Karpas-422 (cell line): ENCODE data around the gene ISY1. TPM values are rescaled to one million over a fixed set of nuclear protein-coding genes. Genes with fewer than 3 reads are reported as not detected.
A peak's percentile ranks its signal among the peaks of the same experiment; 100 is the strongest.
"Not testable (repeated sequence)": the region's sequence is repeated elsewhere in the genome, so short reads cannot be mapped to it uniquely, and the experiment has no call there.

Source experiments
- DNase-seq: peaks from one replicate; pipeline ENCODE4 v3.0.0-alpha.2; 2015
- H2AFZ ChIP-seq: fragments of 200-600 bp; sonication (generic); 2 replicates; pipeline ENCODE4 v1.6.1; 2014; ENCODE audit warnings: antibody characterized with exemption, low read length, mixed read lengths
- H3K27ac ChIP-seq: fragments of 200-600 bp; sonication (generic); 2 replicates; pipeline ENCODE4 v1.5.1; 2014; ENCODE audit warnings: mild to moderate bottlenecking, low read length, moderate library complexity
- H3K27me3 ChIP-seq: fragments of 200-600 bp; sonication (generic); 2 replicates; pipeline ENCODE4 v1.6.1; 2014; ENCODE audit warnings: low read length, mixed read lengths
- H3K36me3 ChIP-seq: fragments of 200-600 bp; sonication (generic); 2 replicates; pipeline ENCODE4 v1.6.1; 2014; ENCODE audit warnings: low read length, mixed read lengths; ENCODE audit not compliant: insufficient read depth
- H3K4me1 ChIP-seq: fragments of 200-600 bp; sonication (generic); 2 replicates; pipeline ENCODE4 v1.6.1; 2014; ENCODE audit warnings: mild to moderate bottlenecking, low read length, mixed read lengths
- H3K4me2 ChIP-seq: fragments of 200-600 bp; sonication (generic); 2 replicates; pipeline ENCODE4 v1.6.1; 2014; ENCODE audit warnings: low read length, low read depth, mild to moderate bottlenecking; ENCODE audit not compliant: poor library complexity, severe bottlenecking
- H3K4me3 ChIP-seq: fragments of 200-600 bp; sonication (generic); 2 replicates; pipeline ENCODE4 v1.5.1; 2014; ENCODE audit warnings: mild to moderate bottlenecking, antibody characterized with exemption, low read length, mixed read lengths
- H3K79me2 ChIP-seq: fragments of 200-600 bp; sonication (generic); 2 replicates; pipeline ENCODE4 v1.6.1; 2014; ENCODE audit warnings: mild to moderate bottlenecking, low read length, mixed read lengths
- H3K9ac ChIP-seq: fragments of 200-600 bp; sonication (generic); 2 replicates; pipeline ENCODE4 v1.6.0; 2014; ENCODE audit warnings: low read length
- H3K9me2 ChIP-seq: fragments of 200-600 bp; sonication (generic), shearing (Covaris generic); replicated peaks from 2 replicates; pipeline ENCODE4 v1.6.0; 2014; ENCODE audit warnings: mild to moderate bottlenecking, low read length, moderate library complexity; ENCODE audit not compliant: insufficient read depth
- H3K9me3 ChIP-seq: fragments of 300-700, 200-600 bp; sonication (generic); 2 replicates; pipeline ENCODE4 v1.6.1; 2014; ENCODE audit warnings: low read length, mixed read lengths
- H4K20me1 ChIP-seq: fragments of 200-600 bp; sonication (generic); 2 replicates; pipeline ENCODE4 v1.6.1; 2014; ENCODE audit warnings: mild to moderate bottlenecking, antibody characterized with exemption, low read length, low read depth; ENCODE audit not compliant: insufficient read depth
- total RNA-seq: library from RNA; depleted of rRNA; stranded (reverse); fragments of >200 nt; shearing (Covaris generic); gene quantifications from 2 replicates; pipeline ENCODE4 v1.2.3, GENCODE V29; 2014; ENCODE audit warnings: low replicate concordance

The ISY1 gene
- total RNA-seq, 1 experiment from 2014 or later, result 29.9 TPM

GRCh38 chr3:129189793-129190192 is 28.9 kb upstream of the ISY1 start:
- H3K9me3 ChIP-seq, result not testable (repeated sequence)

GRCh38 chr3:129187857-129188256 is 27.0 kb upstream of the ISY1 start:
- peaks cover 32% of the 10 kb centered on the region for H3K79me2 ChIP-seq
- no peaks in the 10 kb centered on the region for H3K36me3 ChIP-seq
- no peaks in the 10 kb centered on the region for H3K9me2 ChIP-seq
- H3K27me3 ChIP-seq, result no peaks in the 10 kb centered on the region
- H2AFZ ChIP-seq, result no peak overlapping the region
- H3K9me3 ChIP-seq, result no peaks in the 10 kb centered on the region
- no peak overlapping the region for H3K27ac ChIP-seq
- no peak overlapping the region for H3K4me2 ChIP-seq
- H3K9ac ChIP-seq, result no peak overlapping the region
- H3K4me1 ChIP-seq, result peaks cover 21% of the 10 kb centered on the region
- no peak for DNase-seq
- no peak overlapping the region for H3K4me3 ChIP-seq
- no peaks in the 10 kb centered on the region; the same call in 1 of the 2 replicates for H4K20me1 ChIP-seq

More at GRCh38 chr3:129189793-129190192, 28.9 kb upstream of the ISY1 start:
- H2AFZ ChIP-seq, DNase-seq, H4K20me1 ChIP-seq, H3K4me2 ChIP-seq, H3K36me3 ChIP-seq, H3K27me3 ChIP-seq, H3K4me3 ChIP-seq, H3K9me2 ChIP-seq, H3K27ac ChIP-seq, H3K9ac ChIP-seq: not testable (repeated sequence)
- Histone ChIP-seq H3K4me1 (peaks cover 20% of the 10 kb centered on the region), H3K79me2 (peaks cover 14% of the 10 kb centered on the region)

GRCh38 chr3:129185783-129186182 is 24.9 kb upstream of the ISY1 start:
- H4K20me1 ChIP-seq, result peaks cover 17% of the 10 kb centered on the region; the same call in 1 of the 2 replicates
- peak overlapping the region; percentile 100 for H3K9ac ChIP-seq
- peaks cover 10% of the 10 kb centered on the region for H3K36me3 ChIP-seq
- H3K27ac ChIP-seq, result no peak overlapping the region
- no peaks in the 10 kb centered on the region for H3K9me3 ChIP-seq
- H3K9me2 ChIP-seq, result no peaks in the 10 kb centered on the region
- H3K27me3 ChIP-seq, result no peaks in the 10 kb centered on the region
- no peak for DNase-seq
- H3K79me2 ChIP-seq, result peaks cover 52% of the 10 kb centered on the region
- H3K4me3 ChIP-seq, result no peak overlapping the region
- H3K4me1 ChIP-seq, result peaks cover 32% of the 10 kb centered on the region
- H2AFZ ChIP-seq, result no peak overlapping the region
- H3K4me2 ChIP-seq, result peak overlapping the region; percentile 85

- H2AFZ ChIP-seq, H3K27me3 ChIP-seq, H3K9me3 ChIP-seq, H3K9me2 ChIP-seq: not testable (repeated sequence)
- Histone ChIP-seq H3K4me1 (peaks cover 40% of the 10 kb centered on the region), H3K9ac (peak overlapping the region; percentile 100), H3K27ac (peak overlapping the region; percentile 67; the same call in 1 of the 2 replicates), H3K79me2 (peaks cover 61% of the 10 kb centered on the region), H3K4me3 (peak overlapping the region; percentile 86), H4K20me1 (peaks cover 26% of the 10 kb centered on the region), H3K36me3 (peaks cover 18% of the 10 kb centered on the region), H3K4me2 (peak overlapping the region; percentile 85)
- DNase-seq, result peak; percentile 47
Observed at GRCh38 chr3:129184784-129185542, 24.1 kb upstream of the ISY1 start.

- Histone ChIP-seq H3K4me1 (peaks cover 41% of the 10 kb centered on the region), H3K4me2 (peak overlapping the region; percentile 85), H3K27me3 (no peaks in the 10 kb centered on the region), H3K9ac (peak overlapping the region; percentile 100), H3K27ac (peak overlapping the region; percentile 67), H3K9me3 (no peaks in the 10 kb centered on the region), H3K9me2 (no peaks in the 10 kb centered on the region), H3K79me2 (peaks cover 67% of the 10 kb centered on the region), H2AFZ (peak overlapping the region; percentile 64; the same call in 1 of the 2 replicates), H3K4me3 (peak overlapping the region; percentile 86), H4K20me1 (peaks cover 32% of the 10 kb centered on the region), H3K36me3 (peaks cover 21% of the 10 kb centered on the region)
- peak; percentile 64 for DNase-seq
Observed at GRCh38 chr3:129184396-129184657, 23.5 kb upstream of the ISY1 start.

GRCh38 chr3:129183569-129184395 is 22.9 kb upstream of the ISY1 start, which contains the start of gene CNBP:
TSS of gene CNBP (minus strand) at chr3:129183896. CDS start at chr3:129171757, 12,139 bp downstream.
- H3K79me2 ChIP-seq, result peaks cover 72% of the 10 kb centered on the region
- no peaks in the 10 kb centered on the region for H3K9me3 ChIP-seq
- peaks cover 27% of the 10 kb centered on the region for H3K36me3 ChIP-seq
- no peaks in the 10 kb centered on the region for H3K27me3 ChIP-seq
- H3K4me2 ChIP-seq, result peak within 1 kb of the TSS; percentile 85
- peaks cover 37% of the 10 kb centered on the region for H4K20me1 ChIP-seq
- H3K4me3 ChIP-seq, result peak within 1 kb of the TSS; percentile 86
- H3K4me1 ChIP-seq, result peaks cover 41% of the 10 kb centered on the region
- peak within 1 kb of the TSS; percentile 100 for H3K9ac ChIP-seq
- DNase-seq, result peak; percentile 98
- peak within 1 kb of the TSS; percentile 64; the same call in 1 of the 2 replicates for H2AFZ ChIP-seq
- peak within 1 kb of the TSS; percentile 69 for H3K27ac ChIP-seq
- H3K9me2 ChIP-seq, result no peaks in the 10 kb centered on the region

GRCh38 chr3:129182390-129183185 is 21.7 kb upstream of the ISY1 start:
- H3K27me3 ChIP-seq, result no peaks in the 10 kb centered on the region
- H3K4me2 ChIP-seq, result peak overlapping the region; percentile 85
- peaks cover 84% of the 10 kb centered on the region for H3K79me2 ChIP-seq
- no peaks in the 10 kb centered on the region for H3K9me3 ChIP-seq
- no peak overlapping the region for H2AFZ ChIP-seq
- H3K27ac ChIP-seq, result peak overlapping the region; percentile 69
- H3K9ac ChIP-seq, result peak overlapping the region; percentile 100
- H3K36me3 ChIP-seq, result peaks cover 33% of the 10 kb centered on the region
- DNase-seq, result peak; percentile 69
- peaks cover 41% of the 10 kb centered on the region for H3K4me1 ChIP-seq
- peaks cover 47% of the 10 kb centered on the region for H4K20me1 ChIP-seq
- peak overlapping the region; percentile 86 for H3K4me3 ChIP-seq
- no peaks in the 10 kb centered on the region for H3K9me2 ChIP-seq
